WTC11 (cell line): ENCODE data around the gene SP3. TPM values are rescaled to one million over a fixed set of nuclear protein-coding genes. Genes with fewer than 3 reads are reported as not detected.

ENCODE experiments used
- ATAC-seq: fragments of 200-7000 bp; cut with Tn5 transposase; 2 replicates; pipeline ENCODE4 v1.10.0; 2021; ENCODE audit warnings: mild to moderate bottlenecking, moderate library complexity
- CTCF ChIA-PET: fragments of 300-600 bp; sonication (Branson Sonifier 250); formaldehyde crosslinking; loops from one replicate; lab custom pipeline; 2021; ENCODE audit warnings: antibody characterized with exemption; lab: Charles Lee
- POLR2A ChIA-PET: fragments of 350-600 bp; sonication (Branson Sonifier 250); formaldehyde crosslinking; loops from one replicate; lab custom pipeline; 2021; ENCODE audit warnings: antibody characterized with exemption; lab: Charles Lee
- DNase-seq: peaks from one replicate; pipeline ENCODE4 v3.0.0; 2021; ENCODE audit warnings: low spot score
- H3K27ac Mint-ChIP-seq: 2 replicates; pipeline ENCODE4 v1.8.0; 2021; ENCODE audit warnings: mixed read lengths
- H3K27me3 Mint-ChIP-seq: 2 replicates; pipeline ENCODE4 v1.8.0; 2021; ENCODE audit warnings: low read depth, mild to moderate bottlenecking, moderate library complexity, mixed read lengths
- H3K36me3 Mint-ChIP-seq: 2 replicates; pipeline ENCODE4 v1.8.0; 2021; ENCODE audit warnings: mixed read lengths
- H3K4me1 Mint-ChIP-seq: 2 replicates; pipeline ENCODE4 v1.8.0; 2022; ENCODE audit warnings: mixed read lengths
- H3K4me3 Mint-ChIP-seq: 2 replicates; pipeline ENCODE4 v1.8.0; 2021; ENCODE audit warnings: mild to moderate bottlenecking, moderate library complexity, mixed read lengths
- H3K9me3 Mint-ChIP-seq: 2 replicates; pipeline ENCODE4 v1.8.0; 2021; ENCODE audit warnings: mixed read lengths
- CDX4 ChIP-seq: fragments of 250-450 bp; sonication (Bioruptor Pico); IDR thresholded peaks from 2 replicates; pipeline ENCODE4 v1.9.0; 2021; ENCODE audit warnings: moderate library complexity, mild to moderate bottlenecking, inconsistent platforms, borderline replicate concordance
- CTCF ChIP-seq: fragments of 200-600 bp; IDR thresholded peaks from 2 replicates; pipeline ENCODE4 v1.8.0; 2022; ENCODE audit warnings: antibody characterized with exemption
- ELF4 ChIP-seq: sonication (generic); formaldehyde crosslinking; IDR thresholded peaks from 2 replicates; pipeline ENCODE4 v1.8.1; 2022; ENCODE audit warnings: low read depth, mild to moderate bottlenecking, moderate library complexity, missing genetic modification reagents
- MYBL2 ChIP-seq: sonication (generic); formaldehyde crosslinking; IDR thresholded peaks from 2 replicates; pipeline ENCODE4 v1.8.1; 2023; ENCODE audit warnings: mild to moderate bottlenecking, moderate library complexity, missing genetic modification reagents
- NR1H2 ChIP-seq: sonication (generic); formaldehyde crosslinking; IDR thresholded peaks from 2 replicates; pipeline ENCODE4 v1.9.0; 2021; ENCODE audit warnings: mild to moderate bottlenecking, moderate library complexity, missing genetic modification reagents
- PRDM15 ChIP-seq: sonication (generic); formaldehyde crosslinking; IDR thresholded peaks from 2 replicates; pipeline ENCODE4 v1.8.0; 2022; ENCODE audit warnings: missing genetic modification reagents
- PREB ChIP-seq: sonication (generic); formaldehyde crosslinking; IDR thresholded peaks from 2 replicates; pipeline ENCODE4 v1.8.1; 2022; ENCODE audit warnings: mild to moderate bottlenecking, missing genetic modification reagents, moderate library complexity, borderline replicate concordance
- USF2 ChIP-seq: sonication (generic); formaldehyde crosslinking; IDR thresholded peaks from 2 replicates; pipeline ENCODE4 v1.8.1; 2023; ENCODE audit warnings: mild to moderate bottlenecking, missing genetic modification reagents, moderate library complexity
- ZNF281 ChIP-seq: sonication (generic); formaldehyde crosslinking; IDR thresholded peaks from 2 replicates; pipeline ENCODE4 v1.8.0; 2023; ENCODE audit warnings: mild to moderate bottlenecking, missing genetic modification reagents
- ZNF396 ChIP-seq: fragments of 250-450 bp; sonication (Bioruptor Pico); IDR thresholded peaks from 2 replicates; pipeline ENCODE4 v1.8.0; 2021; ENCODE audit warnings: mild to moderate bottlenecking, moderate library complexity, borderline replicate concordance
- total RNA-seq: library from RNA; stranded (reverse); gene quantifications from 3 replicates; pipeline ENCODE4 v1.2.3, GENCODE V29; 2021

Gene SP3
- total RNA-seq, 1 experiment from 2014 or later: 88.5 TPM

GRCh38 chr2:173868406-173868805, 96.8 kb downstream of the SP3 start:
- H3K36me3 Mint-ChIP-seq: no peaks in the 10 kb centered on the region
- no peak overlapping the region for H3K27ac Mint-ChIP-seq
- no peaks in the 10 kb centered on the region for H3K27me3 Mint-ChIP-seq
- H3K9me3 Mint-ChIP-seq: no peaks in the 10 kb centered on the region
- DNase-seq: no peak
- peaks cover 11% of the 10 kb centered on the region for H3K4me1 Mint-ChIP-seq
- H3K4me3 Mint-ChIP-seq: no peak overlapping the region
- ATAC-seq: no peak
- POLR2A ChIA-PET: no interaction called here
- TF ChIP-seq USF2 (CRISPR knock-in tag) (no peak), CTCF (no peak), ZNF281 (CRISPR knock-in tag) (no peak), MYBL2 (CRISPR knock-in tag) (no peak), ZNF396 (no peak)
- CTCF ChIA-PET: no interaction called here

- DNase-seq: no peak
- peaks cover 5% of the 10 kb centered on the region for H3K9me3 Mint-ChIP-seq
- CTCF ChIA-PET: no interaction called here
- no peak overlapping the region for H3K27ac Mint-ChIP-seq
- TF ChIP-seq PREB (CRISPR knock-in tag) (no peak), PRDM15 (CRISPR knock-in tag) (peak; percentile 34)
- TF ChIP-seq, all 79 proteins: peak for 1
- Mint-ChIP-seq H3K27me3 (no peaks in the 10 kb centered on the region), H3K4me3 (no peak overlapping the region), H3K36me3 (no peaks in the 10 kb centered on the region), H3K4me1 (peaks cover 7% of the 10 kb centered on the region)
- ATAC-seq: peak; percentile 56
- POLR2A ChIA-PET: no interaction called here
Measured at GRCh38 chr2:173866874-173867618, 98.1 kb downstream of the SP3 start.

GRCh38 chr2:173865971-173866873, 99.0 kb downstream of the SP3 start:
- ATAC-seq: no peak
- POLR2A ChIA-PET: no interaction called here
- no peak for TF ChIP-seq NR1H2 (CRISPR knock-in tag)
- TF ChIP-seq CDX4 (CRISPR knock-in tag): no peak
- no peak for TF ChIP-seq ELF4 (CRISPR knock-in tag)
- Mint-ChIP-seq H3K9me3 (peaks cover 5% of the 10 kb centered on the region), H3K36me3 (no peaks in the 10 kb centered on the region), H3K27me3 (no peaks in the 10 kb centered on the region), H3K4me3 (no peak overlapping the region), H3K27ac (no peak overlapping the region), H3K4me1 (peaks cover 11% of the 10 kb centered on the region)
- CTCF ChIA-PET: no interaction called here
- DNase-seq: no peak
